PC-3 (cell line): Measurements from ENCODE around the gene FCRL1. TPM values are rescaled to one million over a fixed set of nuclear protein-coding genes. Genes with fewer than 3 reads are reported as not detected.

Source experiments
- ATAC-seq: fragments of 200-7000 bp; cut with Tn5 transposase; 2 replicates; pipeline ENCODE4 v1.9.1; 2020; ENCODE audit warnings: mild to moderate bottlenecking, moderate library complexity
- BruUV-seq: library from RNA; stranded (reverse); fragments of 400-500 nt; replicated peaks from 2 replicates; lab custom pipeline; 2021; lab: Mats Ljungman, UMichigan
- CTCF ChIA-PET: fragments of 300-600 bp; sonication (Branson Sonifier 250); formaldehyde crosslinking; loops from one replicate; lab custom pipeline; 2022; ENCODE audit warnings: antibody characterized with exemption; lab: Charles Lee
- POLR2A ChIA-PET: fragments of 300-600 bp; sonication (Branson Sonifier 250); formaldehyde crosslinking; loops from one replicate; lab custom pipeline; 2022; ENCODE audit warnings: antibody characterized with exemption; ENCODE audit not compliant: unreplicated experiment; lab: Charles Lee
- DNase-seq: peaks from one replicate; pipeline ENCODE4 v3.0.0-alpha.2; 2015
- H2AFZ ChIP-seq: fragments of 300-600 bp; sonication (generic); 2 replicates; pipeline ENCODE4 v1.6.0; 2016; ENCODE audit warnings: antibody characterized with exemption, low read length
- H3F3A ChIP-seq: fragments of 300-600 bp; sonication (generic); one replicate; pipeline ENCODE4 v1.6.0; 2017; ENCODE audit warnings: antibody characterized with exemption, low read length, control low read depth, mild to moderate bottlenecking; ENCODE audit not compliant: unreplicated experiment
- H3K27ac ChIP-seq: fragments of 300-600 bp; sonication (generic); 2 replicates; pipeline ENCODE4 v1.5.1; 2016; ENCODE audit warnings: mild to moderate bottlenecking, low read length
- H3K27me3 ChIP-seq: fragments of 300-600 bp; sonication (generic); 2 replicates; pipeline ENCODE4 v1.6.1; 2016; ENCODE audit warnings: low read length, mixed read lengths
- H3K36me3 ChIP-seq: fragments of 300-600 bp; sonication (generic); 2 replicates; pipeline ENCODE4 v1.6.1; 2016; ENCODE audit warnings: low read depth, mixed run types, low read length, mixed read lengths
- H3K4me1 ChIP-seq: fragments of 300-600 bp; sonication (generic); 2 replicates; pipeline ENCODE4 v1.5.1; 2016; ENCODE audit warnings: low read length; ENCODE audit not compliant: insufficient read depth
- H3K4me2 ChIP-seq: fragments of 300-600 bp; sonication (generic); 2 replicates; pipeline ENCODE4 v1.6.0; 2016; ENCODE audit warnings: low read length
- H3K4me3 ChIP-seq: fragments of 300-600 bp; sonication (generic); 2 replicates; pipeline ENCODE4 v1.5.1; 2016; ENCODE audit warnings: mild to moderate bottlenecking, low read length, mixed read lengths
- H3K79me2 ChIP-seq: fragments of 300-600 bp; sonication (generic); 2 replicates; pipeline ENCODE4 v1.6.1; 2017; ENCODE audit warnings: low read length, mixed read lengths
- H3K9ac ChIP-seq: fragments of 300-600 bp; sonication (generic); 2 replicates; pipeline ENCODE4 v1.6.0; 2016; ENCODE audit warnings: mild to moderate bottlenecking, low read length
- H3K9me2 ChIP-seq: fragments of 300-600 bp; sonication (generic); replicated peaks from 2 replicates; pipeline ENCODE4 v1.6.1; 2016; ENCODE audit warnings: mixed run types, low read length, mixed read lengths
- H3K9me3 ChIP-seq: fragments of 300-600 bp; sonication (generic); 2 replicates; pipeline ENCODE4 v1.6.1; 2016; ENCODE audit warnings: low read length, mixed read lengths
- H4K20me1 ChIP-seq: fragments of 300-600 bp; sonication (generic); 2 replicates; pipeline ENCODE4 v1.6.1; 2016; ENCODE audit warnings: low read length, mixed read lengths
- EZH2 ChIP-seq: fragments of 300-600 bp; sonication (generic); IDR thresholded peaks from one replicate; pipeline ENCODE4 v1.6.1; 2017; ENCODE audit warnings: antibody characterized with exemption, mild to moderate bottlenecking, low read length; ENCODE audit not compliant: unreplicated experiment
- EZH2phosphoT487 ChIP-seq: fragments of 300-600 bp; sonication (generic); IDR thresholded peaks from 2 replicates; pipeline ENCODE4 v1.6.1; 2018; ENCODE audit warnings: mild to moderate bottlenecking, antibody characterized with exemption, low read length, borderline replicate concordance
- intact Hi-C: fragments of 100-400 bp; cut with micrococcal nuclease; formaldehyde crosslinking; loops from 2 replicates; pipeline ENCODE4 v1.9.0; 2023
- total RNA-seq: library from RNA; depleted of rRNA; stranded (reverse); fragments of >200 nt; gene quantifications from 2 replicates; pipeline ENCODE4 v1.2.3, GENCODE V29; 2014
- TF ChIP-seq, protein P1 (sequence below): fragments of 300-600 bp; sonication (generic); conservative IDR thresholded peaks from 2 replicates; pipeline ENCODE4 v1.5.1; 2017; ENCODE audit warnings: antibody characterized with exemption, low read depth, mild to moderate bottlenecking, low read length

FCRL1 gene
- total RNA-seq, 1 experiment from 2014 or later, result not detected

DNA sequence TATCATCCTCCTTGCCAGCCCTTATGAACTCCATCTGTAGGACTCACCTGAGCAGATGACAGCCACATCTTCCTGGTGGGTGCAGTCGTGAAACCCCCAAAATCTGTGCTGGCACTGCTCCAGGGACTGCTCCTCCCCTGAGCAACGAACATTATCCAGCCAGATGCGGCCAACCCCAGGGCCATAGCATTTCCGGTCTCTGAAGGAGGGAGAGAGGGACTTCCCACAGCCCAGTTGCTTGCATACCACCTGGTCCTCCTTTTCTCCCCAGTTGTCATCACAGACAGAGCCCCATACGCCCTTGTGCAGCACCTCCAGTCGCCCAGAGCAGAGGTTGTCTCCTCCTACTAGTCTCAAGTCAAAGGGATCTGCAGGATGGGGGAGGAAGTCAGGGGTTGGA is 13.2 kb upstream of the FCRL1 start:
- Histone ChIP-seq H3K79me2 (no peaks in the 10 kb centered on the region), H3F3A (no peaks in the 10 kb centered on the region), H2AFZ (no peak overlapping the region), H3K9me3 (no peaks in the 10 kb centered on the region), H3K4me3 (no peak overlapping the region), H3K4me2 (no peak overlapping the region), H3K9me2 (no peaks in the 10 kb centered on the region), H3K27ac (no peak overlapping the region), H3K27me3 (peaks cover 64% of the 10 kb centered on the region), H3K36me3 (no peaks in the 10 kb centered on the region), H3K9ac (no peak overlapping the region), H4K20me1 (no peaks in the 10 kb centered on the region), H3K4me1 (no peaks in the 10 kb centered on the region)
- TF ChIP-seq, protein P1, sequence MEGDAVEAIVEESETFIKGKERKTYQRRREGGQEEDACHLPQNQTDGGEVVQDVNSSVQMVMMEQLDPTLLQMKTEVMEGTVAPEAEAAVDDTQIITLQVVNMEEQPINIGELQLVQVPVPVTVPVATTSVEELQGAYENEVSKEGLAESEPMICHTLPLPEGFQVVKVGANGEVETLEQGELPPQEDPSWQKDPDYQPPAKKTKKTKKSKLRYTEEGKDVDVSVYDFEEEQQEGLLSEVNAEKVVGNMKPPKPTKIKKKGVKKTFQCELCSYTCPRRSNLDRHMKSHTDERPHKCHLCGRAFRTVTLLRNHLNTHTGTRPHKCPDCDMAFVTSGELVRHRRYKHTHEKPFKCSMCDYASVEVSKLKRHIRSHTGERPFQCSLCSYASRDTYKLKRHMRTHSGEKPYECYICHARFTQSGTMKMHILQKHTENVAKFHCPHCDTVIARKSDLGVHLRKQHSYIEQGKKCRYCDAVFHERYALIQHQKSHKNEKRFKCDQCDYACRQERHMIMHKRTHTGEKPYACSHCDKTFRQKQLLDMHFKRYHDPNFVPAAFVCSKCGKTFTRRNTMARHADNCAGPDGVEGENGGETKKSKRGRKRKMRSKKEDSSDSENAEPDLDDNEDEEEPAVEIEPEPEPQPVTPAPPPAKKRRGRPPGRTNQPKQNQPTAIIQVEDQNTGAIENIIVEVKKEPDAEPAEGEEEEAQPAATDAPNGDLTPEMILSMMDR, result no peak
- TF ChIP-seq EZH2phosphoT487 (no peak), EZH2 (no peak)
- ATAC-seq (no peak), DNase-seq (no peak)
- CTCF ChIA-PET, result no interaction called here
- intact Hi-C loops, result no loop called here
- POLR2A ChIA-PET, result no interaction called here
- BruUV-seq, result no TSS peak

DNA sequence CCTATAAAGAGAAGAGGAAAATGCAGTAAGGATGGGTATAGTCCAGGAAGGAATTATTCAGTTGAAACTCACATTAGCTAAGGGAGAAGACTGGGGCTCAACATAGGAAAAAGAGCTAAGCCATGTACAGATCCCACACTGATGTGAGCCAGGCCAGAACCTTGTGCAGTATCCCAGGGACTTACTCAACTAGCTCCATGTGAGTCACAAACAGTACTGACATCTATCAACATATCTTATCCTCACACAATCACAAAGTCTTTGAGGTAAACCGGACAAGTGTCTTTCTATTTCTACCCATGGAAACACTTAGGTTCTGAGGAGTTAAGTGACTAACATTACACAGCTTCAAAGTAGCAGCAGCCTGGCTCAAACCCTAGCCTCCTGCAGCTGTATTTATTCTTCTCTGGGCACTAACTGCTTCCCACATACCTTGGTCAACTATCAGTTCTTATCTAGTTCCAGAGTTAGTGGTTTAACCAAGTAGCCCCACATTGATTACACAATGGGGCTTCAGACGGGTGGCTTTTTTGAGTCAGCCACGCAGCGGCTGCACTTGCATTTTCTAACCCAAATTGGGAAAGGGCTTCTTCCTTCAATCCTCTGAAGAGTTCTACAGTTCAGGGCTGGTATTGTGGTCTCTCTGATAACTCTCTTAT is 12.2 kb upstream of the FCRL1 start:
- no peak overlapping the region for H3K4me2 ChIP-seq
- no peak overlapping the region for H3K27ac ChIP-seq
- no peak overlapping the region for H3K4me3 ChIP-seq
- BruUV-seq, result no TSS peak
- ChIA-PET CTCF (no interaction called here), POLR2A (no interaction called here)
- no peak for ATAC-seq
- H3K9ac ChIP-seq, result no peak overlapping the region
- H3K4me1 ChIP-seq, result no peaks in the 10 kb centered on the region
- no peak for TF ChIP-seq EZH2phosphoT487
- TF ChIP-seq, protein P1, result no peak
- TF ChIP-seq EZH2, result no peak
- H3K9me3 ChIP-seq, result no peaks in the 10 kb centered on the region
- no peaks in the 10 kb centered on the region for H3K9me2 ChIP-seq
- H2AFZ ChIP-seq, result no peak overlapping the region
- intact Hi-C loops, result no loop called here
- no peaks in the 10 kb centered on the region for H3K79me2 ChIP-seq
- peaks cover 60% of the 10 kb centered on the region for H3K27me3 ChIP-seq
- DNase-seq, result no peak
- no peaks in the 10 kb centered on the region for H3K36me3 ChIP-seq
- H4K20me1 ChIP-seq, result no peaks in the 10 kb centered on the region
- no peaks in the 10 kb centered on the region for H3F3A ChIP-seq

DNA sequence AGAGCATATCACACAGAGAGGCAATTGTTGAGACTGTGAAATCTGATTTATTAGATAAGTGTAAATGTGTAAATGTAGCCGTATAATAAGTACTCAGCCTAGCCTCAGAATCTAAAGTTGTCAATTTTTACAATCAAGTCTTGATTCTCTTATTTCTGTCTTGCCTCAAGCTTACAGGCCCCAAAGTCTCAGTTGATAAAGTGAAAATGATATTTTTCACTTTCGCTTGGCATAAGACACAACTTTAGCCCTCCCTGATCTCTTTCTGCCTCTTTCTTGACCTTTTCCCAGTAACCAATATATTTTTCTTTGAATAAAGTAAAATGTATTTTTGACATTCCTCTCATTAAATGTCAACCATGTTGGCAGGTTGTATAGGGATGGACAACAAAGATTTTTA is 11.0 kb upstream of the FCRL1 start:
- Histone ChIP-seq H3K4me2 (no peak overlapping the region), H3K4me3 (no peak overlapping the region), H3K79me2 (no peaks in the 10 kb centered on the region), H2AFZ (no peak overlapping the region), H3K27me3 (peaks cover 47% of the 10 kb centered on the region), H3K4me1 (no peaks in the 10 kb centered on the region), H3F3A (no peaks in the 10 kb centered on the region), H3K9ac (no peak overlapping the region), H3K36me3 (no peaks in the 10 kb centered on the region), H4K20me1 (no peaks in the 10 kb centered on the region), H3K27ac (no peak overlapping the region), H3K9me3 (no peaks in the 10 kb centered on the region), H3K9me2 (no peaks in the 10 kb centered on the region)
- ATAC-seq (no peak), DNase-seq (no peak)
- BruUV-seq, result no TSS peak
- POLR2A ChIA-PET, result no interaction called here
- TF ChIP-seq EZH2phosphoT487 (no peak), EZH2 (no peak)
- TF ChIP-seq, protein P1, result no peak
- intact Hi-C loops, result no loop called here
- CTCF ChIA-PET, result no interaction called here
